ENCODE measurements around the gene VSIR. TPM values are rescaled to one million over a fixed set of nuclear protein-coding genes. Genes with fewer than 3 reads are reported as not detected.

VSIR gene
- polyA plus RNA-seq, 4 donors = 8.4 to 13.2 (median 11.1) TPM

- DNase-seq (ENCODE audit: low read depth in 4 of 4, low spot score in 2 of 4) = no peak
Measured at GRCh38 chr10:71750124-71750841, 23.0 kb downstream of the VSIR start.

GRCh38 chr10:71749396-71749795, 23.9 kb downstream of the VSIR start:
- DNase-seq (ENCODE audit: low read depth in 4 of 4, low spot score in 2 of 4) = no peak

- no peak for DNase-seq (ENCODE audit: low read depth in 4 of 4, low spot score in 2 of 4)
Measured at GRCh38 chr10:71748671-71749191, 24.6 kb downstream of the VSIR start.

- no peak for DNase-seq (ENCODE audit: low read depth in 4 of 4, low spot score in 2 of 4)
Measured at GRCh38 chr10:71747551-71748523, 25.5 kb downstream of the VSIR start.

GRCh38 chr10:71747039-71747531, 26.2 kb downstream of the VSIR start:
- DNase-seq (ENCODE audit: low read depth in 4 of 4, low spot score in 2 of 4) = no peak

- no peak for DNase-seq (ENCODE audit: low read depth in 4 of 4, low spot score in 2 of 4)
Measured at GRCh38 chr10:71746344-71747037, 26.8 kb downstream of the VSIR start.

GRCh38 chr10:71745664-71746250, 27.6 kb downstream of the VSIR start:
- DNase-seq (ENCODE audit: low read depth in 4 of 4, low spot score in 2 of 4) = no peak

GRCh38 chr10:71744897-71745663, 28.2 kb downstream of the VSIR start:
- no peak for DNase-seq (ENCODE audit: low read depth in 4 of 4, low spot score in 2 of 4)

GRCh38 chr10:71743866-71744265, 29.5 kb downstream of the VSIR start:
- no peak for DNase-seq (ENCODE audit: low read depth in 4 of 4, low spot score in 2 of 4)

GRCh38 chr10:71743089-71743838, 30.1 kb downstream of the VSIR start:
- no peak for DNase-seq (ENCODE audit: low read depth in 4 of 4, low spot score in 2 of 4)

GRCh38 chr10:71742301-71743088, 30.8 kb downstream of the VSIR start:
- no peak for DNase-seq (ENCODE audit: low read depth in 4 of 4, low spot score in 2 of 4)

- no peak for DNase-seq (ENCODE audit: low read depth in 4 of 4, low spot score in 2 of 4)
Measured at GRCh38 chr10:71741671-71742070, 31.6 kb downstream of the VSIR start.

- DNase-seq (ENCODE audit: low read depth in 4 of 4, low spot score in 2 of 4) = no peak
Measured at GRCh38 chr10:71741029-71741428, 32.3 kb downstream of the VSIR start.

- DNase-seq (ENCODE audit: low read depth in 4 of 4, low spot score in 2 of 4) = no peak
Measured at GRCh38 chr10:71740069-71740653, 33.2 kb downstream of the VSIR start.

- no peak for DNase-seq (ENCODE audit: low read depth in 4 of 4, low spot score in 2 of 4)
Measured at GRCh38 chr10:71739358-71739900, 33.9 kb downstream of the VSIR start.

- DNase-seq (ENCODE audit: low read depth in 4 of 4, low spot score in 2 of 4) = no peak
Measured at GRCh38 chr10:71737834-71738197, 35.5 kb downstream of the VSIR start.

All from left renal cortex interstitium (tissue), 4 donors.